ENCODE measurements around the gene CCM2L.
"Not testable (repeated sequence)": the region's sequence is repeated elsewhere in the genome, so short reads cannot be mapped to it uniquely, and the experiment has no call there.

The CCM2L gene

DNA sequence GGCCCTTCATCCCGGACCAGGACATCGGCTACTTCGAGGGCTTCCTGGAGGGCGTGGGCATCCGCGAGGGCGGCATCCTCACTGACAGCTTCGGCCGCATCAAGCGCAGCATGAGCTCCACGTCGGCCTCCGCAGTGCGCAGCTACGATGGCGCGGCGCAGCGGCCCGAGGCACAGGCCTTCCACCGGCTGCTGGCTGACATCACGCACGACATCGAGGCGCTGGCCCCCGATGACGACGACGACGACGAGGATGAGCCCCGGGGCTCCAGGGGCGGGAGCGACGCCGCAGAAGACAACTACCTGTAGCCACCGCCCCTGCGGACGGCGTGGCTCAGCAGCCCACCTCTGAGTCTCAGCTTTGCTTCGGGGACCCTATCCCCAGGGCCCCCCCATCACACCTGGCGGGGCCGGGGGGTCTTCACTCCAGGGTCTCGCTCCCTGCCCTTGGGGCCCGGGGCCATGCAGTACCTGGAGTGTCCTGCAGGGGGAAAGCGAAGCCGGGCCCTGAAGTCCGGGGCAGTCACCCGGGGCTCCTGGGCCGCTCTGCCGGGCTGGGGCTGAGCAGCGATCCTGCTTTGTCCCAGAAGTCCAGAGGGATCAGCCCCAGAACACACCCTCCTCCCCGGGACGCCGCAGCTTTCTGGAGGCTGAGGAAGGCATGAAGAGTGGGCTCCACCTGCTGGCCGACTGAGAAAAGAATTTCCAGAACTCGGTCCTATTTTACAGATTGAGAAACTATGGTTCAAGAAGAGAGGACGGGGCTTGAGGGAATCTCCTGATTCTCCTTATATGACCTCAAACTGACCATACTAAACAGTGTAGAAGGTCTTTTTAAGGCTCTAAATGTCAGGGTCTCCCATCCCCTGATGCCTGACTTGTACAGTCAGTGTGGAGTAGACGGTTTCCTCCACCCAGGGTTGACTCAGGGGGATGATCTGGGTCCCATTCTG, 21.0 kb downstream of the CCM2L start:
- peak; percentile 74 for DNase-seq

- DNase-seq: no peak
Observed at GRCh38 chr20:32033316-32033715, 23.1 kb downstream of the CCM2L start.

- DNase-seq: not testable (repeated sequence)
Observed at GRCh38 chr20:32033721-32034120, 23.5 kb downstream of the CCM2L start.

DNA sequence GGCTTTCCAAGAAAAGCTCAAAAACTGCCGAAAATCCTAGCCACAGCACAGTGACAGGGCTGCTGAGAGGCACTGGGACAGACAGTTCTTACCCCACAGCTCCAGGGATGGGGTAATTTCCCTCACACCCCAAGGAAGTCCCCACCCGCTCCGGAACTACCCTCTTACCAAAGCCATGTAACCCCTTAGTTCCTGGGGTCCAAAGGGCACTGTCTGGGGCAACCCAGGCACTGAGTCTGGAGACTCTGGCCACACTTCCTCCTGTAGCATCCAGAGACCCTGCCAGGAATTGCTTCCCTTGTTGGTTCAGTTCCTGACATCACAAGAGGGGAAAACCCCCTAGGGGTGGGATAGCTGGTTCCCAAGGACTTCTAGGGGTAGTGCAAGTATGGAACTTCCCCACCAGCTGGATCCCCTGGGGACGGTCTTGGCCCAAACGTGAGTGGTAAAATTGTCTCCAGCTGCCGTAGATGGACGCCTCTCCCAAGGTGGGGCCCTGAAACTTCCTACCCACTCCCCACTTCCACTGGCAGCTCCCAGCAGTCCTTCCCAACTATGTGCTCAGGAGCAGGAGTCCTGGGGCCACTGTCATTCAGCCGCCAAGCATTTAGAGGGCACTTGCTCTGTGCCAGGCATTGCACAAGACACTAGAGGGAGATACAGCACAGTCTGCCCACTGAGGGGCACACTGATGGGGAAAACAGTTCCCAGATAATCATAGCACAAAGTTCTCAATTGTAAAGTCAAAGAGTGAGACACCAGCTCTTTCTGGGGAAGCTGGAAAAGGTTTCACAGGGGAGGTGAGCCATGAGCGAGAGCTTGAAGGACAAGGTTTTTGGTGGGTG, 24.6 kb downstream of the CCM2L start:
- no peak for DNase-seq

GRCh38 chr20:32035426-32035779, 25.2 kb downstream of the CCM2L start:
- DNase-seq: no peak

DNA sequence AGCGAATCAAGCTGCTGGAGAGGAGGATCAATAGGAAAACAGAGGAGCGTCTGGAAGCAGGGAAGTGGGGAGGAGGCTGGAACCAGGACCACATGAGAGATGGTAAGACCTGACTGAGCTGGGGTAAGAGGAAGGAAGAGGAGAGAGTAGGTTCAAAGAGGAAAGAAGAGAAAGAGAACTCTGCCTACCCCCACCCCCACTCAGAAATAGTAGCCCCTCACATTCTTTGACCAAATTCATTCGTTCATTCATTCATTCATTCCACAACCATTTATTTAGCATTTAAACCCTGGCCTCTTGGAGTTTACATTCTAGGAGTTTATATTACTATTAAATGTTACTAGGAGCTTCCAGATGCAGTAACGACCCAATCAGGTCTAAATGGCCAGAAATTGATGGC, 26.0 kb downstream of the CCM2L start:
- DNase-seq: no peak

DNA sequence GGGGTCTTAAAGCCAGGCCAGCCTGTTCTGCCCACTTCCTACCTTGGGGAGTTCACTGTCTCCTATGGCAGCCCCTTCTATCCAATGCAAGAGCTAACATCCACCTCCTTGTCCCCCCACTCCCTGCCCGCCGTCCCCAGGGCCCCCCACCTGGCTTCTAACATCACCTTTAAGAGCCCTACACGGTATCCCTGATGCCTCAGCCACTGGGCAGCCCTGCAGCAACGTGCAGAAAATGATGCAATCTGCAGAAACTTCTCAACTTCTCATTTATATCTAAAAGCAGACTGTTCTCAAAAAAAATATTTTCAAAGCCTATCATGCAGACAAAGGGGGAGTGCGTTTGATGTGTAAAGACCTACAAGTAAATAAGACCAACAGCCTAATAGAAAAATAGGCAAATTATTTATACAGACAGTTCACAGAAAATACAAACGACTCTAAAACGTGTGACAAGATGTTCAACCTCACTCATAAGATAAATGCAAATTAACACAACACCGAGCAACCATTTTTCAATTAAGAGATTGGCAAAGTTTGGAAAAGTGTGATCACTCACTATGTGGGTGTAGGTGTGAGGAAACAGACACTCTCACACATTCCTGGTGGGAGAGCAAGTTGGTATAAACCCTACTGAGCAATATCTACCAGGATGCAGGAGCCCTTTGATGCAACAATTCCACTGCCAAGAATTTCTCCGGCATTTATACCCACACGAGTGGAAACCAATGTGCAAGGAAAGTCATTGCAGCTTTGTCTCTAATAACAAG, 26.7 kb downstream of the CCM2L start:
- DNase-seq: no peak

- peak; percentile 51 for DNase-seq
Observed at GRCh38 chr20:32037929-32038328, 27.7 kb downstream of the CCM2L start.

DNA sequence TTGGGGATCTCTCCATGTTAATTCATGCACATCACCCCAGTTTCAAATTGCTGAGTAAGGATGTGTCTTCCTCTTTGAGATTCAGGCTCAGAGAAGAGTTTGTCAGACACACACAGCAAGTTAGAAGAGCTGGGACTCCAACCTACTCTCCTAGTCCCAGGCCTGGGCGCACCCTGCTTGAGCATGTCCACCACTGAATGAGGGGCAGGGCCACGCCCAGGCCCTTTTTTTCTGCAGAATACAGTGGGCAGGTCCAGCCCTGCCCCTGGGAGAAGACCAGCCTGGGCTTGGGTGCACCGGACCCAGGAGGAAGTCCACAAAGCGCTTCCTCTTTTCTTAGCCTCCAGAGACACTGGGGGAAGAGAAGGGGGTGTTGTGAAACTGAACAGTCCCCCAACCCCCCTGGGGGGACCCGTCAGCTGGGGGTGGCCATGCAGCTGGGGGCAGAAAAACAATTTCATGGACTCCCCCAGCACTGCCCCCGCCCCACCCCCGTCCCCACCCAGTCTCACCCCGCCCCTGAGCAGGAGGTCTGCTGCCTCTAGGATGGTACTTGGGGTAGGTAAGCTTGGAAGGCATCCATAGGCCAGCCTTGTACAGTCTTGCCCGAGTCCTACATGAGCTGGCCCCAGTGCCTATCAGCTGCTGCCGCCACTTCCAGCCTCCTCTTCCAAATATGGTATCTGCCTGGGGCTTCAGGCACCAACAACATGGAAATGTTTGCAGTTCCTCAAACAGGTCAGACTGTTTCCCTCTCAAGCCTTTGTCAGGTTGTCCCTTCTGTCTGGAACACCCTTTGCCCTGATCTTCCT, 30.1 kb downstream of the CCM2L start:
- DNase-seq: no peak

DNA sequence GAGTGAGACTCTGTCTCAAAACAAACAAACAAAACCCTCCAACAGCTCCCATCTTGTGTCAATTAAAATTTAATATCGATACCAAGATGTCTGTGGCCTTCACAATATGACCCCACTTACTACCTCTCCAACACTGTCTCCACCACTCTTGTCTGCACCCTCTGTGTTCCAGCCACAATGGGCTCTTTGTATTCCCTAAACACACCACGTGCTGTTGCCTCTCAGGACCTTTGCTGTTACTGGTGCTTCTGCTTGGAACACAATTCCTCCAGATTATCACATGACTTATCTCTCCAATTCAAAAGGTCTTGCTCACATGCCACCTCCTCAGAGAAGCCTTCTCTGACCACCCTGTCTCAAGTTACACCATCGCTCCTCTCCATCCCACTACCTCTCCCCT, 35.8 kb downstream of the CCM2L start:
- no peak for DNase-seq

- DNase-seq: no peak
Observed at GRCh38 chr20:32050324-32050841, 40.1 kb downstream of the CCM2L start.

DNA sequence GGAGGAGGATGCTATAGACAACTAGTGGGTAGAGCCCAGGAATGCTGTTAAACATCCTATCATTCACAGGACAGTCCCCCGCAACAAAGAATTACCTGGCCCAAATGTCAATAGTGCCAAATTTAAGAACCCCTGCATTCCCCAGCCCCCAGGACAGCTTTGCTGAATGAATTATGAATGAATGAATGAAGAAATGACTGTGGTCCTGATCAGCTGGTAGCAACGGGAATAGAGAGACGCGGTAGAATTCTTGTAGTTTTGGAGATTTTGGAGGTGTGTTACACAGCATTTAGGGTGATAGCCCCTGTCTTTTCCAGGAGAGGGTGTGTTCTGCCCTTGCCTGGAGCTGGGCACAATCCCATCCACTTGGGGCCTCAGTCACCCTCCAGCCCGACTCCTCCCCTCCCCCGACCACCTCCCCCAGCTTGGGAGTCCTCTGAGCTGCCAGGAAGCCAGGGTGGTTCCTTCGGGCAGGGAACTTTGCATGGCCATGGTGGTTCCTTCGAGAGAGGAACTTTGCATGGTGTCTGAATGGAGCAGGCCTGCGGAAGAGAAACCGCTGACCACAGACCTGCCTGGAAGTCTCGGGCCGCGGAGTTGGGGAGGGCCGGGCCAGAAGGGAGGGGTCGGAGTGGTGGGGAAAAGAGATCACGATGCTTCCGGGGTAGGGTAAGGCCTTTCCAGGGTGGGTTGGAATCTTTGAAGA, 40.8 kb downstream of the CCM2L start:
- DNase-seq: no peak

- DNase-seq: no peak
Observed at GRCh38 chr20:32051720-32052089, 41.5 kb downstream of the CCM2L start.

DNA sequence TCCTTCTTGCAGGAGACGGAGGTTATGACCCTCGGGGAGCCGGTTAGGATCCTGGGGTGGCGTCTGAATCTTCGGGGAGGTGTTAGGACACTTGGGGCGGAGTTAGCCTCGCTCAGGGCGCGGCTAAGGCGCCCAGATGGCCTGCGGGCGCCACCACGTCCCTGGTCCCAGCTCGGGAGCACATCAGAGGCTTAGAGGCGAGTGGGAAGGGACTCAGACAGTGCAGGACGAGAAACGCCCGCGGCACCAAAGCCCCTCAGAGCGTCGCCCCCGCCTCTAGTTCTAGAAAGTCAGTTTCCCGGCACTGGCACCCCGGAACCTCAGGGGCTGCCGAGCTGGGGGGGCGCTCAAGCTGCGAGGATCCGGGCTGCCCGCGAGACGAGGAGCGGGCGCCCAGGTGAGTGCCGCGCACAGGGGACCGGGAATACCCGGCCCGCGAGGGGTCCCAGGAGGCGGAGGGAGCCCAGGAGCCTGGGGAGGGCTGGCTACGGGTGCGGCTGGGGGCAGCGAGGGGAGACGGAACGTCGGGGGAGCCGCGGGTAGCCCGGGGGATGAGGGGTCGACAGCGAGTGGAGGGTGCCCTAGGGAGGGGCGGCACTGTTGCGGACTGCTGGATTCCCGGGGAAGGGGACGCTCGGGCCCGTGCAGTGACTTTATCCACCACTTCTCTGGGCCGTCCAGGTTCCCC, 42.0 kb downstream of the CCM2L start, which contains the start of gene HCK:
TSS of gene HCK (plus strand) at position 153 of the 688 bp plus-strand sequence.
- DNase-seq: no peak

DNA sequence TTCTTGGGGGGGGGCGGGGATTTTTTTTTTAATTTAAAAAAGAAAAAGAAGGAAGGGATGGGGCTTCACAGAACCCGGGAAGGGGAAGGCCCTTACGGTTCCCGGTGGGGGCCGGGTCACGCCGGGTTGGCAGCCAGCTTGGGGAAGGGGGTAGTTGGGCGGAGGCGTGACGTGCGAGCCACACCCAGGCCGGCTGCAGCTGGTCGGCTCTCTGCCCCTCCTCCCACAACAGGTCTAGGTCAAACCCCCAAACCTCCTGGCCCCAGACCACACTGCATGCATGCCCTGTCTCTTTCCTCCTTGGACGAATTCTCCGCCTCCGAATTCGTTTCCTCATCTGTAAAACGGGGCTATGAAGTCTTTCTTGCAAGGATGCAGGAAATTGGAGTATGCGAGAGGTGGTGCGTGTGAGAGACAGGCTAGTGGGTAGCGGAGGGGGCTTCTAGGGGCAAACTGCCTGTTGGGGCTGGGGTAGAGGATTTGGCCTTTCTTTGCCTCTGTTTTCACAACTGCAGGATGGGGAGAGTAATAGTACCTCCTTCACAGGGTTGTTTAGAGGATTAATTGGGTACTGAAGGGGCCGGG, 42.6 kb downstream of the CCM2L start:
- no peak for DNase-seq

- no peak for DNase-seq
Observed at GRCh38 chr20:32053648-32054047, 43.4 kb downstream of the CCM2L start.

DNA sequence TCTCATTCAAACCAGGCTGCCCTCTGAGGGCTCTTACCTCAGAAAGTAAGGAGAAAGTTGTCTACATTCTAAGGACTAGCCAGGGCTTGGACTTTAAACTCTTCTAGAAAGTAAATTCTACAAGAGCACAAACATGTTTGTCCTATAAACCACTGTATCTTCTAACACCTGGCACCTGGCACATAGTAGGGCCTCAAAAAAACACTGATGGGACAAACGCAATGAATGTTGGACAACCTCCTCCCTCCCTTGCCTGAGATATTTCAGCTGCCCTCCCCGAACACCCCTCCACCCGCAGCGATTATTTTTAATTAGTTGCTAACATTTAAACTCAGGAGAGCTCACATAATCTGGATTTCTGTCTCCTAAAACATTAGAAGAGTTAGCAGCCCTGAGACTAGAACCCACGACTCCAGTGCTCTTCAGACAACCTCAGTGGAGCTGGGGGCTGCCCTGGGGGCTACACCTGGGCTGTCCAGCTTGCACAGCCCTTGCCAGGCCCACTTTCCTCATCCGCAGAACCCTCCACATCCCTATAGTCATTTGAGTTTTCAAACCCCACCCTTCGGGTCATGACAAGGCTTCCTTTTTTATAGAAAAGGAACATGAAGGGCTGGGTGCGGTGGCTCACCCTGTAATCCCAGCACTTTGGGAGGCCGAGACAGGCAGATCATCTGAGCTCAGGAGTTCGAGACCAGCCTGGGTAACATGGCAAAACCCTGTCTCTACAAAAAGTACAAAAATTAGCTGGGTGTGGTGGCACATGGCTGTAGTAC, 46.7 kb downstream of the CCM2L start:
- DNase-seq: no peak

GRCh38 chr20:32057656-32058184, 47.5 kb downstream of the CCM2L start:
- no peak for DNase-seq

DNA sequence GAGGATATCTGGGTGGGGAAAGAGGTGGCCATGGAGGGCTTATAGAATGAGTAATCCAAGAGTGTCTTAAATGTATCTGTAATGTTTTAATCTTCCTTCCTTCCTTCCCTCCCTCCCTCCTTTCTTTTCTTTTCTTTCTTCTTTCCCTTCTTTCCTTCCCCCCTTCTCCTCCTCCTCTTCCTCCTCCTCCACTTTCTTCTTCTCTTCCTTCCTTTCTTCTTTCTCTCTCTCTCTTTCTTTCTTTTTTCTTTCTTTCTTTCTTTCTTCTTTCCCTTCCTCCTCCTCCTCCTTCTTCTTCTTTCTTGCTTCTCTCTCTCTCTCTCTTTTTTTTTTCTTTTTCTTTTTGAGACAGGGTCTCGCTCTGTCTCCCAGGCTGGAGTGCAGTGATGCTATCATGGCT, 49.0 kb downstream of the CCM2L start:
- no peak for DNase-seq

Measured in NCI-H226 (cell line).